Measurements from ENCODE around the gene ILDR1.
"Not testable (repeated sequence)": the region's sequence is repeated elsewhere in the genome, so short reads cannot be mapped to it uniquely, and the experiment has no call there.

The ILDR1 gene

DNA sequence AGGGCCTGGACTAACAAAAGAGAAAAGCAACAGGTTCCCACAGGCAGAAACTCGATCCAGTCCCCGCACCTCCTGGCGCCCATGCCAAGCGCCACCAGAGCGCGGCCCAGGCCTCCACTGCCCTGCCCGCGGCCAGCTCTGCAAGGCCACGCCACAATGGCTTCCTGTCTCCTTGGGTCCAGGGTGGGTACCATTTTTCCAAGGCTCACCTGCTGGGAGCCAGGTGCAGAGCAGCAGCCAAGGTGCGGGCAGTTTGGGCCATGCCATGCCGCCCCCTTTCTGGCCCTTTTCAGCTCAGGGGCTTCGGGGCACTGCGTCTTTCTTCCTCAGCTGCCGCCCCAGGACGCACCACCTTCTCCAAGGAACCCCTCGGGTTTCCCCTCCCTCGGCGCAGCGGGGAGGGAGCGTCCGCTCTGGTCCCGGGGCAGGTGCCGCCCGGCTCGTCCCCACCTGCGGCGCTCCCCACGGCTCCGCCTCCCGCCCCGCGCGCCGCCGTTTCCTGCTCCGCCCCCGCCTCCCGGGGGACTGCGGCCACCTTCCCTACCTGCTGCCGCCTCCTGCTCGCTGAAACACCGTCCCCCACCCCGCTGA is at the start of gene ILDR1:
ILDR1 (minus strand) TSS at position 437 of the 591 bp plus-strand sequence; CDS start at position 267, 170 bp downstream.
- no peak for DNase-seq (ENCODE audit: low read depth)

DNA sequence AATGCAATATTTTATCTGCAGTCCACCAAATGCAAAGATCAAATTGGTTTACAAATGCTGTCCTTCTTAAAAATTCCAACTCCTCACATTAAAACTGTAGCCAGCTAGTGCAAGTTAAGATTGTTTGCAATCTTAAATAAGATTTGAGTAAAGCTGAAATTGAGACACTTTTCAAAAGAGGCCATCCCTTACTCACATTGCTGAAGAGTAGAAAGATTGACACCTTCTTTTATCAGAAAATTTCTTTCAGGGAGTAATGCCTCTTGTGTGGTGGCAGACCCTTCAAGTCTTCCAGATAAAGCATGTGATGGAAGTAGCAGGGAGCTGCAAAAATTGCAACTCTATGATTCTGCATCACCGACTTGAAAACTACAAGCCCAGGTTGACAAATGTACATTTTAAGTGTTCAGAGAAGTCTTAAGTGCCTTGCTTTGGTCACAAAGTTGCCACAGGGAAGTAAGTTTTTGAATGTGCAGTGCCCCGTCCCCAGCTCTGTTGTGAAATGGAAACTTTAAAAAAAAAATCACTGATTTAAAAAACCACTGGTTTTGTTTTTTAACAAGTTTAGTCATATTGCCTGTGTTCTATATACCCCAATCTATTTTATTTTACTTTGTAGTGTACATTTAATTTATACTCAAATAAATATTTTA is 45.7 kb upstream of the ILDR1 start:
- no peak for DNase-seq (ENCODE audit: low read depth)

DNA sequence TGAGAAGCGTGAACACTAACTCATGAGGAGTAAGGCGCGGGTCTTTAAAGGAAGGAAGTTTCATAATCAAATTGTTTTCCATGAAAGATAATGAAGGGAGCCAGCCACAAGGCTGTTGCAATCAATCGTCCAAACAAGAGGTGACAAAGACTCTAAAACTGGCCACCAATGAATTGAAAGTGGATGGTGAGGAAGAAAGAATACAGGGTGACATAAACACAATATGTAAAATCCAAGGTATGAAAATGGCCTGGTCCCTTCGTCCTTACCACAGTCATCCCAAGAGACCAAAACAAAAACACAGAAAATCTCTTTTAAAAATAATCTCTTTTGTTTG is 45.1 kb upstream of the ILDR1 start:
- DNase-seq (ENCODE audit: low read depth) = no peak

DNA sequence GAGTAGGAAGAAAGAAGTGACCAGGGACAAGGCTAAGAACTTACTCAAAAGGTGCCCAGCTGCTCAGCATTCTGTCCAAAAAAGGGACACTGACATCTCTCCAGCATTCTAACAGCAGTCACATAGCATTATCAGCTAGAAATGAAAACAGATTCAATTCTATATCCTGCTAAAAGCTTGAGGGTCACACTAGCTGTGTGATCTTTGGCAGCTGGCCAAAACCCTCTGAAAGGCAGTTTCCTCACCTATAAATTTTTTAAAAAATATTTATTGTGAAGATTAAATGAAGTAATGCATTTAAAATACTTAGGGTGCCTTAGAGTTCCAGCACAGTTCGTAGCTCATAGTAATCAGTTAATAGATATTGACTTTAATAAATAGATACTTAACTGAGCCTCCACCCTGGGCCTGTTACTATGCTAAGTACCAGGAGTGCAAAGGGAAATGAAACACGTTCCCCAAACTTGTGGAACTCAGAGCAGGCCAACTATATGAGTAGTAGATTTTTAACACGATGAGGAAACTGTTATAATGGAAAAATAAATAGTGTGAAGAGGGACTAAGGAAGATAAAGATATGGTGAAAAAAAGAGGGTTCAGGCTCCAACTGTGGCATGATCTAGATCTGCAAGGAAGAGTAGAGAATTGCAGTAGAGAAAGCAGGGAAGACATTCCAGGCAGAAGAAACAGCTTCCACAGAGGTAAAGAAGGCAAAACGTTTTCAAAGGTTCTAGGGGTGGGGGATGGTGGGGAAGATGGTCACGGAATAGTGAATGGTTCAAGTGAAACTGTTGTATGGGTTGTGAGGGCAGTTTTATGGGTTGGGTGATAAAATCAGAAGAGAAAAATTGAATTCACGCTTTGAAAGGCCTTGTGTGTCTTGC is 44.5 kb upstream of the ILDR1 start:
- DNase-seq (ENCODE audit: low read depth) = no peak

DNA sequence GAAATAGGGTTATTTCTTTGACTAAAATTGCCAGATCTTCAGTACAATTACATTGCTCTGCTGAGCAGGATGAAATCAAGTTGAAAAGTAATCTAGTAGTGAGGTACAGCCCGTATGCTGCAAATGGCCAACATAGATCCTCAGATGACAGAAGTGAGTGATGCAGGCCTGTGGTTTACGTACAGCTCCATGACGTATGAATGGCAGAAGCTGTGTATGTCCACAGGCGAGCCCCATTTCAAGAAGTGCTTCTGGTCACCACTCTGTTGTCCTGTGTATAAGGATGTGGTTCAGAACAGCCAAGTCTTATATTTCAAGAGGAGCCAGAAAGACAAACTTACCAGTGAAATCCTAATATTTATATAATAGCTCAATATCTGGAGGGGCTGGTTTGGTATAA is 42.3 kb upstream of the ILDR1 start:
- DNase-seq (ENCODE audit: low read depth) = no peak

DNA sequence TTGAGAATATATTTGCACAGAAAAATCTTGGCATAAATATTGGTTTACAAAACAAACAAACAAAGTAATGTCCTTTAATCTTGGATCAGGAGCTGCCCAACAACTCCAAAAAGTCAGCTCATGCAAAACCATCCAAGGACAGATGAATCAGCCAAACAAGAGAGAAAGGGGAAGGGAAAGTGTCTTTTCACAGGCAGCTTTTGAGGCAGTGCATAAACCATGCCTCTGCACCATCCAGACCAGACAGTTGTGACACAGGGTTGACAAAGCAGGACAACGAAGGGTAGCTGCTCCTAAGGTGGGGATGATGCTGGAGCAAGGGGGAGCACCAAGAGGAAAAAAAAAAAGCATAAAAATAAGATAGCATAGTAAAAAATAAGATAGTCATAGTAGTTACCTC is 41.9 kb upstream of the ILDR1 start:
- no peak for DNase-seq (ENCODE audit: low read depth)

DNA sequence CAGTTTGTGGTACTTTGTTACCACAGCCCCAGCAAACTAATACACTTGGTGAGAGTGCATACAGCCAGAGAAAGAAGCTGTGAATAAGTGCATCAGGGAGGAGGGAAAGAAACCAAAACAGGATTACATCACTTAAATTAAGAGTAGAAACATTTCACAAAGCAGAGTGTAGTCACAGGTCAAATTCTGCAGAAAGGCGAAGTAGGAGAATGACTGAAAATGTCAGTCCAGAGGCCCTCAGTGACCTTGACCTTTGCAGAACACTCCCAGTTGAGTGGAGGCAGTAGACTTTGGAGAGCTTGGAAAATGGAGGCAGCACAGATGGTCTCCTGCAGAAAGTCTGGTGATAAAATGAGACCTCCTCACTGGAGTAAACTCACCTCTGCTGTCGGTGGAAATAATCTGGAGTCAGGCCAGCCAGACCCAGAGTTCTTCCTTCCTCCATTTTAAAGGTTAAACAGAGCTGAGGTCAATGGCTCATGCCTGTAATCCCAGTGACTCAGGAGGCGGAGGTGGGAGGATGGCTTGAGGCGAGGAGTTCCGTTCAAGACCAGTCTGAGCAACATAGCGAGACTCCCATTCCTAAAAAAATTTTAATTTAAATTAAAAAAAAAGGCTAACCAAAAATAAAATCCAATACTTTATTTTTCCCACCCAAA is 38.1 kb upstream of the ILDR1 start:
- DNase-seq (ENCODE audit: low read depth) = no peak

DNA sequence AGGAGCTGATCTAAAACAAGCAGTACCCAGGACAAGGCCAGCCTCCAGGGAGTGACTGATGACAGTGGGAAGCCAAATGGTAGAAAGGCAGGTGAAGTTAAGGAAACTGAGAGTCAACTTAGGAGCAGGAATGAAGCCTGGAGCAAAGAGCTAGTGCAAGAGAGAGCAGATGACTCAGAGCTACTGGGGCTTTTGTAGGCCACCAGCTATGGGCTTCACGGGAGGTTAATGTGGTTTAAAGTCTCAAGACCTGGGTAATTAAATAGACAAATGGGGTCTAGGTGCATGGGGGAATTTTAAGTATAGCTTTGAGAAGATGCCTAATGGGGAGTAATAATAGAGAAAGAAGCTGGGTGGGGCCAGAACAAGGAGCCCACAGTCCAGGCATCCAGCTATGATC is 36.2 kb upstream of the ILDR1 start:
- no peak for DNase-seq (ENCODE audit: low read depth)

DNA sequence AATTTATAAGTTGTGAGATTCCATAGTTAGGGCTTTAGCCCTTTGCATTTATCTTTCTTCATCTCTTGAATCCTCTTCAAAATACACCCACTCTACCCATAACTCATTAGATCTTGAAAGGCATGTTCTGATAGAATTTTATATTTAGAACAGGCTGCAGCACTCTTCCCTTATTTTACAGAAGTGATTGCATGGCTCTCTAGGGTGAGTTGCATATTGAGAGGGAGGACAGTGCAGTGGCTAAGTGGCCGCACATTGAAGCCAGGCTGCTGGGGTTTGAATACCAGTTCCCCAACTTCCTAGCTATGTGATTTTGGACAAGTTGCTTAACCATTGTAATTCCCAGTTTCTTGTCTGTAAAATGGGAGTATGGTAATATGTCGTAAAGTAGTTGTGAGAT is 35.6 kb upstream of the ILDR1 start:
- DNase-seq (ENCODE audit: low read depth) = no peak

DNA sequence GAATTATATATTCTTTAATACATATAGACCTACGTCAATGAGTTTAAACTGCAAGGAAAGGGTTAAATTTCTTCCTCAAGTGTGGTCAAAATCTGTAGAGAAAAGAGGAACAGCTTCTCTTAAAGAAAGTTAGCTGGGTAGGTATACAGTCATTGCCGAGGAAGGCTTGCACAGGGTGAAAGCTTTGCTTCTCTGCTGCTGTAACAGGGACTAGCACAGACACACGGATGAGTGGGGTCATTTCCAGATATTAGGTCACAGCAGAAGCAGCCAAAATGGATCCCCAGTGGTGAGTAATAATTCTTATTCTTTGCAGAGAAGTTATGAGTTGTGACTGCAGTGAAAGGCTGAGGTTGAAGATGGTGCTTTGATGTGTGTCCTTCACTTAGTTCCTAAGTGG is 33.2 kb upstream of the ILDR1 start, which contains the start of gene CD86:
CD86 (plus strand) TSS at position 148 of the 400 bp plus-strand sequence; CDS start at position 276, 128 bp downstream.
- DNase-seq (ENCODE audit: low read depth) = no peak

DNA sequence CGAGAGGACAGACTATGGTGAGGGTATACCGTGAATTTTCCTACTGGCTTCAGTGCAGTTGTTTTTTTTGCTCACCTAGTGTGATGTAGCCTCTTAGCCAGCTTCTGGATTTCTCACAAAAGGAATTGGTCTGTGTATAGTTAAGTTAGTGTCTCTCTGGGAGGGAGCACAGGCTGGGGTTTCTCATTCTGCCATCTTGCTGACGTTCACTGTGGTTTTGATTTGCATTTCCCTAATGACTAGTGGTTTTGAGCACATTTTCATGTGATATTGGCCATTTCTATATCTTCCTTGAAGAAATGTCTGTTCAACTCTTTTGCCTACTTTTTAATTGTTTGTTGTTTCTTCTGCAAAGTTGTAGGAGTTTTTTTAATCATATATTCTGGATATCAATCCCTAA is 30.9 kb upstream of the ILDR1 start:
- no peak for DNase-seq (ENCODE audit: low read depth)

DNA sequence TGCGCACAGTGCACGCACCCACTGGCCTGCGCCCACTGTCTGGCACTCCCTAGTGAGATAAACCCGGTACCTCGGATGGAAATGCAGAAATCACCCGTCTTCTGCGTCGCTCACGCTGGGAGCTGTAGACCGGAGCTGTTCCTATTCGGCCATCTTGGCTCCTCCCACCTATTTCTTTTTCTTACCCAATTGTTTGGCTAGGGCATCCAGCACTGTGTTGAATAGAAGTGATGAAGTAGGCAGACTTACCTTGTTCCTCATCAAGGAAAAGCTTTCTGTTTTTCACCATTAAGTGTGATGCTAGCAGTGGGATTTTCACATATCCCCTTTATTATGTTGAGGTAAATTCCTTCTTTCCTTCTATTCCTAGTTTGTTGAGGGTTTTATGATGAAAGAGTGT is 25.7 kb upstream of the ILDR1 start:
- not testable (repeated sequence) for DNase-seq (ENCODE audit: low read depth)

DNA sequence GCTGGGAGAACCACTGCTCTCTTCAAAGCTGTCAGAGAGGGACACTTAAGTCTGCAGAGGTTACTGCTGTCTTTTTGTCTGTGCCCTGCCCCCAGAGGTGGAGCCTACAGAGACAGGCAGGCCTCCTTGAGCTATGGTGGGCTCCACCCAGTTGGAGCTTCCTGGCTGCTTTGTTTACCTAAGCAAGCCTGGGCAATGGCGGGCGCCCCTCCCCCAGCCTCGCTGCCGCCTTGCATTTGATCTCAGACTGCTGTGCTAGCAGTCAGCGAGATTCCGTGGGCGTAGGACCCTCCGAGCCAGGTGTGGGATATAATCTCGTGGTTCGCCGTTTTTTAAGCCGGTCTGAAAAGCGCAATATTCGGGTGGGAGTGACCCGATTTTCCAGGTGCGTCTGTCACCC is 25.2 kb upstream of the ILDR1 start:
- not testable (repeated sequence) for DNase-seq (ENCODE audit: low read depth)

DNA sequence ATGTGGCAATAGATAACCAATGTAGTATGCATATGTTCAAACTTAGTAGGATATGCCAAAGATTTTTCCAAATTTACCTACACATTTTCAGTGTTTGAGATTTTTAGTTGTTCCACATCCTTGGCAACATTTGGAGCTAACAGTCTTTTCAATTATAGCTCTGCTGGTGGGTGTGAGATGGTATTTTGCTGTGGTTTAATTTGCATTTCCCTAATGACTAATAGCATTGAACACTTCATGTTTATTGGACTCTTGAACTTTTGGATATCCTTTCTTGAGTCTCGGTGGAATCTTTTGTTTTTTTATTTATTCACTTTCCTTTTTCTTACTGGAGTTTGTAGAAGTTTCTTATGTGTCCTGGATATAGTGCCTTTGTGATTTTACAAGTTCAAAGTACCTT is 11.0 kb upstream of the ILDR1 start:
- DNase-seq (ENCODE audit: low read depth) = no peak

DNA sequence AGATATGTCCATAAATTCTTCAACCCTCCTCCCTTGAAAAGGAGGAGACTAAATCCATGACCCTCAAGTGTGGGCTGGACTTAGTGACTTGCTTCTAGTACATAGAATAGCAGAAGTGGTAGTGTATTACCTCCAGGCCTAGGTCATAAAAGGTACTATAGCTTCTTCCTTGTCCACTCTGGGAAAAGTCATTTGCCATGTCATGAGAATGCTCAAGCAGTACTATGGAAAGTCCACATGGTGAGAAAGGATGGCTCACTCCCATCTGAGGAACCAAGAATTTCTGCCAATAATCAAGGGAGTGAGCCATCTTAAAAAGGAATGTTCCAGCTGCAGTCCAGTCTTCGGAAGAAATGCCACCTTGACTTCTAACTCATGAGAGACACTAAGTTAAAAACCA is 10.5 kb upstream of the ILDR1 start:
- DNase-seq (ENCODE audit: low read depth) = no peak

DNA sequence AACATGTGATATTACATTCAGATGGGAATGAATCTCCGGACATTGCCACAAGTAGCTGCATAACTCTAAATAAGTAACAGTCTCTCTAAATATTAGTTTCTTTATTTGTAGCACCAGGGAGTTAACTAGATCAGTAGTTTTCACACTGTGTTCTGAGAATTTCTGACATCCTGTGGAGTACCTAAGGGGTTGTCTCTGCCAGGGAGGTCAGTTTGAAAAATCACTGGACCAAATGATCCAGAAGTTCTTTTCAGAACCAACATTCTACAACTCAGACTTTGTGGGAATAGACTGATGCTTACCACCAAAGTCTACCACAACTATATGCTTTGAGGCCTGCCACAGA is 9.0 kb upstream of the ILDR1 start:
- DNase-seq (ENCODE audit: low read depth) = no peak

DNA sequence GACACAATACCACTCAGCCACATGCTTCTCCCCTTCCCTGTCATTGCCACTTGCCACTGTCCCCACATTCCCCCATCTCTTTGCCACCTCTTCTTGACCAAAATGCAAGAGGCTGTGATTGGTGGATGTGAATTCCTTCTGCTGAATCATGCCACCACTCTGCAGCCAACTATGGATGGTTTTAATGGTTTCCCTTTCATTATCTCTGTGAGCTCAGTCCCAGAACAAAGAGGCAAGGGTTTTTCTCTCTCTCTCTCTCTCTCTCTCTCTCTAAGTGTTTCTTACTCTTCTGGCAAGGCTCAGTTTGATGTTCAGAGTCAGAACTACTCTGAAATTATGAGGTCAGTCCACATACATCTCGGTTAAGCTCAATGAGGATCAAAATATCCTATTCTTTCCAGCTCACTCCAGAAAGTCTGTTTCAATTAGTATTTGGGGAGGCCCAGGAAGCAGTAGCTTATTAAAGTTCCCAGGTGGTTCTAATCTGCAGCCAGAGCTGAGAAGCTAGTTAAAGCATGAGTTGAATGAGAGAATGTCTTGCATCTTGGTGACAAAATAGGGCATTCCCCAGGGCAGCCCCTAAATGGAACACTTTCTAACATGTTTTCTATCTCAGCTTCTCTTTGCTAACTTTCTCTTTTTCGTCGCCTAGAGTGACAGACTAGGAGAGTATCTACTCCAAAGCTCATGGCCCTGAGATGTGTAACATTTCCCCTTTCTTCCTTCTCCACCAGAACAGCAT is 8.5 kb upstream of the ILDR1 start:
- DNase-seq (ENCODE audit: low read depth) = no peak

DNA sequence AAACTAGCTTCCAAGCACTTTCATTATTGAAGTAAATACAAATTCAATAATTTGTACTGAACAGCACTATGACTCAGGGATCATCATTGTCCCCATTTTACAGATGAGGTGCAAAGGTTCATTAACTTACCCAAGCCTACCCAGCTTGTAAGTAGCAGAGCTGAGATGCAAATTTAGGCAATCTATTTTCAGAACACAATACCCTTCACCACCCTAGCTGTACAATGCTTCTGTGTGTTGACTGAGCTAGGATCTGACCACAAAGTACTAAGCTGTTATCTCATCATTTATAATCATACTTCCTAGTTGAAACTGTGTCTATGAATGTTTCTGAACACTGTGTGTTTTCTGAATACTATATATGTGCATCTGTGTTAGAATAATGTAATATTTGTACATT is 3.2 kb upstream of the ILDR1 start:
- DNase-seq (ENCODE audit: low read depth) = no peak

DNA sequence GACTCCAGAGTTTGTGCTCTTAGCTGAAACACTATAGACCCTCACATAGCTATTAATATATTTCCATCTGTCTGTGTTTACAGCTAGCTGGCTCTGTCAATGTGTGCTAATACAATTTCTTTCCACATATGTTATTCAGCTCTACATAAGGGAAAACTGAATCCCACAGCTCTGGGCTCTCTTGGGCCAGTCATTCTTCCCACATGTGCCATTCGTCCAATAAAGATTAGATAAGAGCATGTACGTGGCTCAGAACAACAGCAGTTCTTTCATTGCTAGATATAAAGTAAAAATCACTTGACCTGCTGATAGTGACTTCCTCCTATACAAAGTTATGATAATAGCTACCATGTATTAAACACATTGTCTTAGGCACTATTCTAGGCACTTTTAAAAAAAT is 2.8 kb upstream of the ILDR1 start:
- no peak for DNase-seq (ENCODE audit: low read depth)

DNA sequence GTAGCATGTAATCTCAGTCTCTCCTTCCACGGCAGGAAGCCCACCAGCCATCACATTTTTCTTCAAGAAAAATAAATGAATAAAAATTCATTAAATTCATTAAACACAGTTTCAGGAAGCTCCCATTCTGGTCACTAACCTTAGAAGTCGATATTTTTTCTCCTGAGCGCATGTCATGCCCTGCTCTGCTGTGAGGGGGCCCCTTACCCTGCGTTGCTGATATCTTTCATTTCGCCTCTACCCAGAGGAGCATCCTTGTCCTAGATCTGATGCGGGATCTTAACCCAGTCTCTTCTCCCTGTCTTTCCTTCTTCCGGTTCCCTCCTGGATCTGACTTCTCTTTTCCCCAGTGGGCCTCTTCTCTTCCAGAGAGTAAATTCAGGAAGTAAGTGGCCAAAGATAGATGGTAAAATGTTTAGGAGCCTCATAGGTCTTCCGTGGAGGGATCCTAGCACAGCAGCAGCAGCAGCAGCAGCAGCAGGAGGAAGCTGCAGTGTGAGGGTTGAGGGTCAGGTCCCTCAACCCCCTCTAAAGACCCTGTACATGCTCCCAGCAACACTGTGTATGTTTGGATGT is 1.4 kb upstream of the ILDR1 start:
- no peak for DNase-seq (ENCODE audit: low read depth)

DNA sequence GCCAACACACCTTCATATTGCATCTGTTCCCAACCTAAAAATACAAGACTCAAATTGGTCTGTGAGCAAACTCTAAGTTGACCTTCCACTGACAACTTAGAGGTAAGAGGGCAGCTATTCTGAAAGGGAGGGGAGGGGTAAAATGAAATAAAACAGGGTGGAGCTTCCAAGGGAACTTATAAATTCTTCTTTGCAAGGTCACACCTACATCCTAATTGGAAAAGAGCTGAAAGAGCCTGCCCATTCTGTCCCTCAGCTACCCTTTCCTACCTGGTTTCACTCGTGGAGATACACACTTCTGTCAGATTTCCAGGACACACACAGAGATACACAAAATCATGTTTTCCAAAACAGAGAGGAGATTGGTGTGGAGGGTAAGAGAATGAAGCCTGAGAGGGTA is 1.0 kb downstream of the ILDR1 start:
- DNase-seq (ENCODE audit: low read depth) = no peak

DNA sequence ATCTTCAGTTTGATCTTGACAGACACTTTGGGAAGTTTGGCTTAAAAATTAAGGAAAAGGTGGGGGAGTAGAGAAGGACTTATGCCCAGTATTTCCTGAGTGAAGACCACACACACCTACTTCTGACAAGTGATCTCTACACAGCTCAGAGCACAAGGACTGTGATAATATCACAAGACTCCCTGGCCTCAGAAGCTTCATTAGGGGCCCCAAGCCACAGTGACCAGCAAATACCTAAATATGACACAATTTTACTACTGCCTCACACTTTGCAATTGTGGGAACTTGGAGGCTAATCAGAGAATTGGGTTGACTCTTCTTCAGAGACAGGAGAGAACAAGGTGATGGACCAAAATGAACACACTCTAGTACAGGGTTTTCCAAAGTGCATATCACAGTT is 2.6 kb downstream of the ILDR1 start:
- DNase-seq (ENCODE audit: low read depth) = no peak
